HG03039 (cell line): ENCODE measurements around the gene NANS.
"Not testable (repeated sequence)": the region's sequence is repeated elsewhere in the genome, so short reads cannot be mapped to it uniquely, and the experiment has no call there.

Source experiments
- ATAC-seq: cut with Tn5 transposase; IDR thresholded peaks from one replicate; pipeline ENCODE4 v1.9.1; 2021; ENCODE audit warnings: mild to moderate bottlenecking, moderate library complexity; ENCODE audit not compliant: unreplicated experiment

NANS gene, protein sequence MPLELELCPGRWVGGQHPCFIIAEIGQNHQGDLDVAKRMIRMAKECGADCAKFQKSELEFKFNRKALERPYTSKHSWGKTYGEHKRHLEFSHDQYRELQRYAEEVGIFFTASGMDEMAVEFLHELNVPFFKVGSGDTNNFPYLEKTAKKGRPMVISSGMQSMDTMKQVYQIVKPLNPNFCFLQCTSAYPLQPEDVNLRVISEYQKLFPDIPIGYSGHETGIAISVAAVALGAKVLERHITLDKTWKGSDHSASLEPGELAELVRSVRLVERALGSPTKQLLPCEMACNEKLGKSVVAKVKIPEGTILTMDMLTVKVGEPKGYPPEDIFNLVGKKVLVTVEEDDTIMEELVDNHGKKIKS

DNA sequence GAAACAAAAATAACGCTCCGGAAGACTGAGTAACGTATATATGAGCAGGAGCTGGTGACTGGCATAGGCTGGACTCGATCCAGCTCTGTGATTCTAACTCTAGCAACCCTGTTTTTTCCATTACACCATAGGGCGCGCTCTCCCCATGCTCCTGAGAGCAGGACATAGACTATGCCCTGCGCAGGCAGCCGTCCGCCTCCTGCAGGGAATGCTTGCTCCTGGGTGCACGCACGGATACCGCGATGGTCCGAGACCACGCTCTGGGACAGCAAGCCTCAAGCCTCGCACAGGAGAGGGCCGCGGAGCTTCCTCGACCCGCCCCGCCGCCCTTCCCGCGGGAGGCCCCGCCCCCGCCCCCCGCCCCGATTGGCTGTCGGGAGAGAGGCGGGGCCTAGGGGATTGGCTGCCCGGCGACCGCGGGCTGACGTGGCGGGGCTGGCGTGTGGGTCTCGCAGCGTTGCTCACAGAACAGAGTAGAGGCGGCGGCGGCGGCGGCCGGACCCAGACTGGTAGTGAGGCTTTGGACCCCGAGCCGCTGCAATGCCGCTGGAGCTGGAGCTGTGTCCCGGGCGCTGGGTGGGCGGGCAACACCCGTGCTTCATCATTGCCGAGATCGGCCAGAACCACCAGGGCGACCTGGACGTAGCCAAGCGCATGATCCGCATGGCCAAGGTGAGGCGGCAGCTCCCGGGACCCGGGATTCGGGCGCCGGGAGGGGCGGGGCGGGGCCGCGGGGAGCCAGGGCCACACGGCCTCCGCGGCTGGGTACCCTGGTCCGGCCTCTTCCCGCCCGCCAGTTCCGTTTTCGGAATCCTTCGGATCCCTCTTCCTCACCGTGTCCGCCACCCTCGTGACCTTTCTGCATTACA, at the start of gene NANS:
Gene NANS, plus strand, starts transcription at position 464 of the 869 bp plus-strand sequence. Its CDS starts 77 bp downstream, at position 541.
- ATAC-seq = peak; percentile 93

DNA sequence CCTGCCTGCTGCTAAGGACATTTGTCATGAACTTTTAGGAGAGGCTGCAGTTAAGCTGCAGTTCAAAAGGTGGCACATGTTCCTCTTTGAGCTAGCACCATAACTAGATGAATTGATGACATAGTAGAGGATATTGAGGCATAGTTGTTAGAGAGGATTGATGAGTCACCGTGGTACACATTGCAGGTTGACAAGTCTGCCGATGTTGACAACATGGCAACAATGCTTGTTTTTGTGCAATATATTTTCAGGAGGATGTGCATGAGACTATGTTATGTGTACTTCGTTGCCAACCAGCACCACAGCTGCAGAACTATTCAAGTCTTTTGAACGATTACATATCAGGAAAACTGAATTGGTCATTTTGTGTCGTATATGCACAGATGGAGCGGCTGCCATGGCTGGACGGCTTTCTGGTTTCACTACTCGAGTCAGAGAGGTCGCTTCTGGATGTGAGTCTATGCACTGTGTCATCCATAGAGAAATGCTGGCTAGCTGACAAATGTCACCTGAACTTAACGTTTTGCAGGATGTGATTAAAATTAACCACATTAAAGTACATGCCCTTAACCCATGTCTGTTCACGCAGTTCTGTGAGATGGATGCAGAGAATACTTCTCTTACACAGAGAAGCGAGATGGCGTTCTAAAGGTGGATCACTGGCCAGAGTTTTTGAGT, 49.1 kb upstream of the NANS start:
- ATAC-seq = no peak

- ATAC-seq = no peak
These were observed 47.8 kb upstream of the NANS start for GRCh38 chr9:98008764-98009163.

- no peak for ATAC-seq
These were observed 47.1 kb upstream of the NANS start for GRCh38 chr9:98009437-98009836.

- ATAC-seq = no peak
These were observed 46.6 kb upstream of the NANS start for GRCh38 chr9:98009936-98010335.

DNA sequence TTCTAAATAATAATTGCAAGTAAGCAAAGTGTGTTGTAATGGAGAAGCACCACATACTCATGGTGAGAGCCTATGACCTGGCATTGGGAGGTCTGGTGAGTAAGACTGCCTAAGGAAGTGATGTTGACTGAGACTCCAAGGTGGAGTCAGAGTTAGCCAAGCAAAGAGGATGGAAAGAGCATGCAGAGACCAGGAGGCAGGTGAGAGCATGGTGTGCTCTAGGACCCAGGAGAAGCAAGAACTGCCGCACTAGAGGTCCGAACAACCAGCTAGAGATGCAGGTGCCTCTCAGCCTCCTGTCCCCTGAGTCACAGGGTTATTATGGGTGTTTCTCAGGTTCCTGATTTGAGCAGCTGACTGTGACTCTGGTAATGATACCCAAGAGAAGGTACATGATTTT, 46.1 kb upstream of the NANS start:
- ATAC-seq = peak; percentile 93

GRCh38 chr9:98011122-98011521, 45.4 kb upstream of the NANS start:
- no peak for ATAC-seq

DNA sequence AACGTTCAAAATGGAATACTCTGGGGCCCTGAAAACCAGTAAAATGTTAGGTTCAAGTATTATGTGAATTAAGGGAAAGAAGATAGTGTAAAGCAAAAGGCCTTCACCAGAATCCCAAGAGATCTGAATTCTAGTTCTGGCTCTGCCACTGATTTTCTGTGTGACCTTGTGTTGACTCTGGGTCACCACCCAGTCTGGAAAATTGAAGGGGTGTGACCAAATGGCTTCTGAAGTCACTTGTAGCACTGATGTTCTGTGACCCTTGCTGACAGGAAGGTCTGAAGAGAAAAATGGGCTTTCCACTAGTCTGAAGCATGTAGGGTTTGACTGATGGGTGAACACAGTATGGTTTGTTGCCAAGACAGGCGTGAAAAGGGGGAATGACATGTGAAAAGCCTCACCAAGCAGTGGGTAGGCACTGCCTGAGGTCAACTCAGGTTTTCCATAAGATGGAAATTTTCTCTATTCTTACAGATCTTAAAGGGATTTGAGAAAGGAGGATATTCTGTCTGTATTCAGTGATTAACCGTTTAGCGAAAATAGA, 40.3 kb upstream of the NANS start:
- no peak for ATAC-seq

GRCh38 chr9:98017306-98017705, 39.2 kb upstream of the NANS start:
- no peak for ATAC-seq

DNA sequence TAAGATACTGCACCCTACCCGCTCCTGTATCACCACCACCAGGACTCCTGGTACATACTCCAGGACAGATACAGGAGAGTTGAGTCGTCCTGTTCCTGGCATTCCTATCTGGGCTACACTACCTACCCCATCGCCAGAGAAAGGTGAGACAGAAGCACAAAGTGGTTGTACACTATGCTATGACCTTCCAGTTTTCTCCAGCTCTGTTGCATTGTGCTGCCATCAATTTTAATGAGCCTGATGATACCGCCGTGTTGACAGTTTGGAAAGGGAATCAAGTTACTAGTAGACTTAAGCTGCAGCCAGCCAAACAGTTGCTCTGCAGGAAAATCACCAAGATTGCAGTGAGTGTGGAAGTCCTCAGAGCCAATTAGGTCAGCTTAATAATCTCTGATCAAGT, 38.2 kb upstream of the NANS start:
- ATAC-seq = no peak

GRCh38 chr9:98019098-98019497, 37.4 kb upstream of the NANS start:
- ATAC-seq = no peak

DNA sequence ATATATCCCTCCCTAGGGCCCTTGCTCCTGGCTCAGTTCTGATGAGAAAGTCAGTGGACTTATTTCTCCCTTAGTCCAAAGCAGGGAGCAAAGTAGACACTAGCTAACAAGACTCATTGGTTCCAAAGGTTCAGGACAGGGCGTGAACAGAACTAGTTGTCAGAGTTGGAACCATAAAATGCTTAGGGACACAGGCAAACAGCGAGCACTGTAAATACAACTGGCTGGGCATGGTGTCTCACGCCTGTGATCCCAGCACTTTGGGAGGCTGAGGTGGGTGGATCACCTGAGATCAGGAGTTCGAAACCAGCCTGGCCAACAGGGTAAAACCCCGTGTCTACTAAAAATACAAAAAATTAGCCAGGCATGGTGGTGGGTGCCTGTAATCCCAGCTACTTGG, 36.7 kb upstream of the NANS start:
- not testable (repeated sequence) for ATAC-seq

GRCh38 chr9:98020476-98021145, 35.9 kb upstream of the NANS start:
- ATAC-seq = no peak

- ATAC-seq = no peak
These were observed 35.1 kb upstream of the NANS start for GRCh38 chr9:98021306-98022040.

GRCh38 chr9:98022447-98022846, 34.1 kb upstream of the NANS start:
- no peak for ATAC-seq

GRCh38 chr9:98024702-98025101, 31.8 kb upstream of the NANS start:
- no peak for ATAC-seq

DNA sequence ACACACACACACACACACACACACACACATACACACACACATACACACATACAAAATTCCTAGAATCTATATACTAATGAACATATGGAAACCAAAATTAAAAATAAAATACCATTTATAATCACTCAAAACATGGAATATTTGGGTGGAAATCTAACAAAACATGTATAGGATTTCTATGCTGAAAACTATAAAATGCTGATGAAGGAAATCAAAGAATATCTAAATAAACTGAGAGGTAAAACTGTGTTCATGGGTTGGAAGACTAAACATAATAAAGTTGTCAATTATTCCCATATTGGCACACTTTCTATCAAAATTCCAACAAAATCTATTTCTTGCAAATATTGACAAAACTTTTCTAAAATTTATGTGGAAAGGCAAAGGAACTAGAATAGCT, 25.4 kb upstream of the NANS start:
- no peak for ATAC-seq

- no peak for ATAC-seq
These were observed 24.6 kb upstream of the NANS start for GRCh38 chr9:98031935-98032334.

GRCh38 chr9:98034593-98035546, 21.7 kb upstream of the NANS start:
- peak; percentile 44 for ATAC-seq
